ENCODE measurements around the gene RNF187.
"Not testable (repeated sequence)": the region's sequence is repeated elsewhere in the genome, so short reads cannot be mapped to it uniquely, and the experiment has no call there.

Gene RNF187

GRCh38 chr1:228462560-228462959, 24.6 kb upstream of the RNF187 start:
- DNase-seq = no peak

DNA sequence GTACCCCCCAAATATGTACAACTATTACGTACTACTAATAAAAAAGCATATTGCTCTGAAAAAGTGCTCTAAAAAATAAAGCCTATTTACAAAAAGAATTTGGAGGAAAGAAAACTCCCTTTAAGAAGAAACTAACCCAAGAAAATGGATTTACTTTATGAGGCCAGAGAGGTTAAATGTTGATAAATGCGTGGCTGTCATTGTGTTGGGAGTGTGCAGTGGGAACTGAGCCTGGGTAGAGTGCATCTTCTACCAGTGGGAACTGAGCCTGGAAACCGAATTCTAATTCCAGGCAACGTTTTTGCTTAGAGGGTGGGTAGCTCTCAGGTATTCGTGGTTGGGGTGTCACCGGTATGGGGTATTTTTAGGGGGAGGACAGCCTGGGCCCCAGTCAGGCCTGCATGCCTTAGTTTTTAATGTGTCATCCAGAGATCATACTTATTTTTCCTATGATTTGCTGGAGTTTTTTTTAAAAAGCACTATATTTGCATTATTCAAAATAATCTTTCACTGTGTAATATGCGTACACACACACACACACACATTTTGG, 24.1 kb upstream of the RNF187 start:
- DNase-seq = no peak

- DNase-seq = peak; percentile 9
Measured at GRCh38 chr1:228463559-228464455, 23.4 kb upstream of the RNF187 start.

DNA sequence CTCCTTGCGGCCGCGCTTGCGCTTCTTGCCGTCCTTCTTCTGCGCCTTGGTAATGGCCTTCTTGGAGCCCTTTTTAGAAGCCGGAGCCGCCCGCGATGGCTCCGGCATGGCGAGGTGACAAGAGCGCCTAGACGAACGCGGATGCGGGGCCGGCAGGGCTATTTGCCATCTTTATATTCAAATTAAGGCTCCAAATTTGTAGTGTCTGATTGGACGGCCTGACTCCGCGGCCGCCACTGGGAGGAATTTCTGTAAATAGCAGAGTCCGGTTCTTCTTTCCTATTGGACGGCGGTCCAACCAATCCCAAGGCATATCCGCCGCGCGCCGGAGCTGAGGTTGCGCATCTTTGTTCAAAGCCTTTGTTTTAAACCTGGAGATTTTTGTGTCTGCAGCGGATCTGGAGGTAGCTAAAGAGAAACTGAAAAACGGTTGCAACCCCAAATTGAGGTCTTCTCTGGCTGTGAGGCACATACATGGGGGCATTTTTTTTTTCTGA, 22.6 kb upstream of the RNF187 start:
- DNase-seq = peak; percentile 73

DNA sequence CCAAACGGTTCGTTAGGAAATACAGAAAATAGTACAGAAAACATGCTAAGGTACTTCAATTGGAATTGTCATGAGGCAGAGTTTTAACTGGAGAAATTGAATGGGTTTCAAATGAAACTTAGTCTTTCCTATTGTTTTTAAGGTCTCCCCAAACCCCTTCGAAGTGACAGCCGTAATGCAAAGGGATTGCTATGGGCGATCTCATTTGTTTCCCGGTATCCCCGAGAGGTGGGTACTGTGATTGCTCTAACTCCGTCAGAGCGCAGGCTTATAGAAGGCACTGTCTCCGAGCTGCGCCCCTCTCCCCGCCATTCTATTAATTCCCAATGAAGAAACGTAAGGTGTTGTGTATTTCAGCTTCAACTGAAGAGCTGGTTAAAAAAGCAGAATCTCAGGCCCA, 22.0 kb upstream of the RNF187 start:
- DNase-seq = no peak

DNA sequence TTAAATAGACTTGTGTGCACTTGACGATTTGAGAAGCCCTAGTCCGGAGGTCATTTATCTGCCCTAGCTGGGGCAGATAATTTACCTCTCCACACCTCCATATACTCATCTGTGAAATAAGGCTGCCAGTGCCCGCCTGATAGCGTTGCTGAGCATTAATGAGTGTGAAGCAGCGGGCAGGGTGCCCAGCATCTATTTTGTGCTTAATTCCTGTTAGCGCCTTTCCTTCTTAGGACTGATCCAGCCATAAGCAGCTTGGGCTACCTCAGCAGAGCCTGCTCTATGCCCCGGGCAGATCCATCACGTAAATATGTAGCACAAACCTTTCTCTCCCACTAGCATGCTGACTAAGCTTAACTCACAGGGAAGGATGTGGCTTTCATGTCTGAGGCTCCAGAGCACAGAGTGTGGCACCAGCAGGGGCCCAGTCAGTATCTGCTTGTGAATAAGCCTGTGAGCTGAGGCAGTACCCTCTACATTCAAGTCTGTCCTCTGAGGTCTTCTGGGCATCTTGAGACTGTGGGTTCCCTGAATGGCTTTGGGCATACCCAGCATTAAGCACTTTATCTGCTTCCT, 21.5 kb upstream of the RNF187 start:
- DNase-seq = no peak

- not testable (repeated sequence) for DNase-seq
Measured at GRCh38 chr1:228468188-228468587, 19.0 kb upstream of the RNF187 start.

- DNase-seq = no peak
Measured at GRCh38 chr1:228469413-228470162, 17.6 kb upstream of the RNF187 start.

DNA sequence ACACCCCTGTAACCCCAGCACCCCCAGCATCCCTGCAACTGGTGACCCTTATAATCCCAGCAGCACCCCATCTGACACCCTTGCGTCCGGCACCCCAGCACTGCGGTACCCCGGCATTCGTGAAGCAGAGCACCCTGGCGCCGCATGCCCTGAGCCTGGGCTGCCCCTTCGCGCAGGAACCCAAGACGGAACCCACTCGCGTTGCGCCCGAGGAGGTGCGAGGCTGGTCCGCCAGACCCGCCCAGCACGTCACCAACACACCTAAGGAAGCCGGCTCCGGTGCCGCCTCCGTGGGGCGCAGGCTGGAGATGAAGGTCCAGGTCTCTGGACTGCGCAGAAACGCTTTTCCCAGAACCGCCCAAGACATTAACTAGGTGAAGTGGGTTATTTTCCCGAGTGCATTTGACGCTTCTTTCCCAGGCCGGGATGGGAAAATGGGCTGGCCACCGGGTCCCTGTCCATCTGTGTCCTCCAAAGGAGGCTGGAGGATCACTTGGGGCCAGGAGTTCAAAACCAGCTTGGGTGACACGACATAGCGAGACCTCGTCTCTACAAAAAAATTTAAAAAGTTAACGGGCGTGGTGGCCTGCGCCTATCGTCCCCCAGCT, 15.9 kb upstream of the RNF187 start:
- DNase-seq = no peak

DNA sequence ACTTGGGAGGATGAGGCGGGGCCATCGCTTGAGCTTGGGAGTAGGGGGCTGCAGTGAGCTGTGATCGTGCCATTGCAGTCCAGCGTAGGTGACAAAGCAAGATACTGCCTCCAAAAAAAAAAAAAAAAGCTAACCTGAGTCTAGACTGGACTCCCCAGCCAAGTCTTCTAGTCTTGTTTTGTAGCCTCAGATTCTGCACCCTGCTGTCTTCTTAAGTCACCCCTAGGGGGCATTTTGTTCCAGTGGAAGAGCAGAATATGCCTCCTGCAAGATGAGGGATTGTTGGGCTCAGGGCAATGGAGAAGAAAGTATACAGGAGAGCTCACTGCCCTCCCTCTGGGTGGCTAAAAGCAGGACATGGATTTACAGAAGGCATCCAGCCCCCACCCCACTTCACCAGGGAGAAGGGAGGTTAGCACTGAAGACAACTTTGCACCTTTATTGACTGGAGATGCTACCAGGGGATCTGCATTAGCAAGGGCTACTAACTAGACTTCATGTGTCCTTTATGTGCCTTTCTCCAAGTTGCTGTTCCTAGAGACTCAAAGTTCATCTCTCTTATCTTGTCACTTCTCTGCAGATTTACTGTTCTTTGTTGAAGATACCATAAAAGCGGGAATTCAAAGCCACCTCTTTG, 15.3 kb upstream of the RNF187 start:
- peak; percentile 43 for DNase-seq

DNA sequence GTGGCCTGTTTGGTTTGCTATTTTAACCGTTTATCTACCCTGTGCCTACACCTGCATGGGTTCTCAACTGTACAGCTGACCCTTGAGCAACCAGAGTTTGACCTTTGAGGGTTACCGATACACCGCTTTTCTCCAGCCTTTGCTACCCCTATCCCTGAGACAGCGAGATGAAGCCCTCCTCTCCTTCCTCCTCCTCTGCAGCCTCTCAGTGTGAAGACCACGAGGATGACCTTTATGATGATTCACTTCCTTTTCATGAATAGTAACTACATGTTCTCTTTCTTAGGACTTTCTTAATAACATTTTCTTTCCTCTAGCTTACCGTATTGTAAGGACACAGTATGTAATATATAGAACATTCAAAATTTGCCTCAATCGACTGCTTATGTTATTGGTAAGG, 14.5 kb upstream of the RNF187 start:
- DNase-seq = no peak

GRCh38 chr1:228474507-228474906, 12.7 kb upstream of the RNF187 start:
- no peak for DNase-seq

DNA sequence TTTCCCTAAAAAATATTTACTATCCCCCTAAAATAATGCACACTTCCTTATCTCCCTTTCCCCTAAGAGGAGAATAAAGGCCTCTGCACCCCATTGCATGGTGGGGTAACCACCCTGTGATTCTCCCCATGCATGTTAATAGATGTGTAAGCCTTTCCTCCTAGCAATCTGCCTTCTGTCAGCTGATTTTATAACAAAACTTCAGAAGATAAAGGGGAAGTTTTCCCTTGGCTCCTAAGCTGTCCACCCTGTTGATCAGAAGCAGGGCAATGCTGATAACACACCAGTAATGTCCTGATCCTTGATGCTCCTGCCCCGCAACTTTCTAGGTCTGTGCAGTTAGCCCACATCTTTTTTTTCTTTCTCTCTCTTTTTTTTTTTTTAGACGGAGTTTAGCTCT, 11.4 kb upstream of the RNF187 start:
- no peak for DNase-seq

- DNase-seq = no peak
Measured at GRCh38 chr1:228477263-228477662, 9.9 kb upstream of the RNF187 start.

GRCh38 chr1:228478326-228478725, 8.9 kb upstream of the RNF187 start:
- no peak for DNase-seq

DNA sequence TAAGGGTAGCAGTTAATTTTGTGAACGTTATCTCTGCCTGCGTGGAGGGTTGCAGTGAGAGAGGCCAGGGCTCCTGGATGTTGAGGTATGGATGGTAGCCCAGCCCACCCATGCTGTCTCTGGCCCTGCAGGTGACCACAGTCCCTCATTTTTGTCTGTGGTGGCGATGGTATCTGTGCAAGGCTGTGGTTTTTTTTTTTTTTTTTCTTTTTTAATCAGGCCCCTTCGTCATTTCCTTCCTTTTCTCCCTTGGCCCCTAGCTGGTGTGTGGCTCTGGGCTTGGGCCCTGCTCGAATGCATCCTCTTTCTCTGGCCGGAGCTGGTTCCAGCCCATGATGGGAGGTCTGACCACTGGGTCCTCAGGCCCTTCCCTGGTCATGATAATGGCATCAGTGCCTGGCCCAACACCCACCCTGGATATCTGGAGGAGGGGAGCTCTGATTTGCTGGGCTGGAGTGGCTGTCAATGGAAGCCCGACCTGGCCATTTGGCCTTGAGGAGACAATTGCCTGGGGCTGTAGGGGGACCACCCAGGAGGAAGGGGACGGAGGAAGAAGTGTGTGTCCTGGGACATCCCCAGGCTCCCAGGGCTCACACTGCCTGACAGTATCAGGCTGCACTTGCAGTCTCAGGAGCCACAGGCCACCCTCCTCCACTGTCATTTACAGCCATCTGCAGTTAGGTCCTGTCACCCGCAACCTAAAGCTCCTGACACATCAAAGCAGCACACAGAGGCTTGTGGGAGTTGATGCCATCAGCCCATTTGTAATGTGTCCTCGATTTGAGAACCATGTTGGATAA, 8.1 kb upstream of the RNF187 start:
- DNase-seq = no peak

DNA sequence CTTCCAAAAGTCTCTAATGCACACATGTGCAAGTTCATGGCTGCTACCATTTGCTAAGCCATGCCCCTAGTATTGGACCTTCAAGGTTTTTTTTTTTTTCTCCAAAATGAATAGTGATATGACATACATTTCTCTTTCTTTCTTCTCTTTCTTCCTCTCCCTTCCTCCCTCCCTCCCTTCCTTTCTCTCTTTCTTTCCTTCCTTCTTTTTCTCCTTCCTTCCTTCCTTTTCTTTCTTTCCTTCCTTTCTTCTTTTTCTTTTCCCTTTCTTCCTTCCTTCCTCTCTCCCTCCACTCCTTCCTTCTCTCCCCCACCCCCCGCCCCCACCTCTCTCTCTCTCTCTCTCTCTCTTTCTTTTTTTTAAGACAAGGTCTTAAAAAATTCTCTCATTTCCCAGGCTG, 3.4 kb upstream of the RNF187 start:
- no peak for DNase-seq

DNA sequence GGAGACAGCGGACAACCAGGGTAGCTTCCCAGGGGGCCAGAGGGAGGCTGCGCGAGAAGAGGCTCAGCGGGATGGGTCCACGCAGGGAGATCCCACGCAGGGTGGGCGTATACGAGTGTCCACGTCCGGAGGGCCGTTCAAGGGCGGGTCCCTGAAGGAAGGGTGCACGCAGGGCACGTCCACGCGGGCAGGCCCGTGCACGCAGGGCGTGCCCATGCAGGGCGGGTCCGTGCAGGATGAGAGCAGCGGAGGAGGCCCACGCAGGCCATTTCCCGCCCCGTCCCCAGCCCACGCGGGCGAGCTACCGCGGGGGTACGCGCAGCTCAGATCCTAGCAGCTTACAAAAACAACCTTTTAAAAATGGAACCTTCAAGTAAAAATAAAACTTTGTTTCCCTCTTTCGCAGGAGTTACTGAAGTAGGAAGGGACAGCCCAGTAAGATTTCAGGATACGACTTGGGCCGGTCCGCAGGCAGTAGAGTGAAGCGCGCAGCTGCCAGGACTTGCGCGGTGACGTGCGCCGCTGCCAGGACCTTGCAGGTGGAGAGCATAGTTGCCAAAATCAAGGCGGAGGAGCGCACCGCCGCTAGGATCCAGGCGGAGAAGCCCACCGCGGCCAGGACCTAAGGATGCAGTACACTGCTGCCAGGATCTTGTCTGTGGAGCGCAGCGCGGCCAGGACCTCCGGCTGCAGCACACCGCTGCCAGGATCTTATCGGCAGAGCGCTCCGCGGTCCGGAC, 416 bp upstream of the RNF187 start:
- DNase-seq = peak; percentile 82

DNA sequence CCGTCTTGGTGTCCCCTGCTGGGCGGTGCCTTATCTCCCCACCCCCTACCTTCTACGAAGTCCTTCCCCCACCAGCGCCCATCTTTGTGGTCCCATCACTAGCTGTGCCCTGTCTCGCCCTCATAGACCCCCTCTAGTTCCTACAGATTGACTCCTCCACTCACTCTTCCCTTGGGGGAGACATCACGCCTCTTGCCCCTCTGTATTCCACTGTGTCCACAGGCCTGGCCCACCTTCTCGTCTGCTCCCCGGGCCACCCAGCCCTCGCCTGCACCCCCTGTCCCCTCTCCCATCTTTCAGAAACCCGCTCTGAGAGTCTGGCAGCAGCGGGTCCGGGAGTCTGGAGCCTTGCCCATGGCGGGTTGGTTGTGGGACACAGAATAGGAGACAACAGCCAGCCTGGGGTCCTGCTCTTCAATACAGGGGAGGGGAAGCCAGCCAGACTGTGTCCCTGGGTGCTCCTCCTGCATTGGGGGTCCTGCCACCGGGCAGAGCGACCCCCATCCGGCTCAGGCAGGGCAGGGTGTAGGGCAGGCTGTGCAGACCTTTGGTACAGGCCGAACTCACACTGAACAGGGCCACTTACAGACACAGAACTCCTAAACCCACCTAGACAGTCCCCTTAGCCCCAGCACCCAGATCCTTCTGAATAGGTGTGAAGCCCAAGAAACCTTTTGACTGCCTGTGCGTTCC, 1.1 kb downstream of the RNF187 start:
- DNase-seq = peak; percentile 22
